HG02943 (cell line): ENCODE measurements around the gene RCAN3.
"Not testable (repeated sequence)": the region's sequence is repeated elsewhere in the genome, so short reads cannot be mapped to it uniquely, and the experiment has no call there.

Experiments
- ATAC-seq: cut with Tn5 transposase; IDR thresholded peaks from one replicate; pipeline ENCODE4 v1.9.1; 2021; ENCODE audit warnings: mild to moderate bottlenecking, low read depth, moderate library complexity; ENCODE audit not compliant: unreplicated experiment

The RCAN3 gene

DNA sequence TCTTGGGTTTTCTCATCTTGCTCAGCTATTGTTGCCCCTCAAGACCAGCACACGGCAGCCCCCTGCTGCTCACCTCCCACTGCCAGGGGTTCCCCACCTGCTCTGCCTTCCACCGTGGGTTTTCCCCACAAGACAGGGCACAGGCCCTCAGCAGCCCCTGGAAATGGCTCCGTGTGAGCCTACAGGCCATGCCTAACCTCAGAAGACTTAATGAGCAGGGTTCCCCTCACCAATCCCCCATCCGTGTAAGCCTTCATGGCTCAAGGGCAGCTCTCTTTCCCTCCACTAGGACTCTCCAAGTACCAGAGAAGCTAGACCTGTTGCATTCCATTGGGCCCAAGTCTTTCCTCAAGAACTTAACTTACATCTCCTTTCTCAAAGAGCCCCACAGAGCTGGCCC is 18.4 kb upstream of the RCAN3 start:
- no peak for ATAC-seq

DNA sequence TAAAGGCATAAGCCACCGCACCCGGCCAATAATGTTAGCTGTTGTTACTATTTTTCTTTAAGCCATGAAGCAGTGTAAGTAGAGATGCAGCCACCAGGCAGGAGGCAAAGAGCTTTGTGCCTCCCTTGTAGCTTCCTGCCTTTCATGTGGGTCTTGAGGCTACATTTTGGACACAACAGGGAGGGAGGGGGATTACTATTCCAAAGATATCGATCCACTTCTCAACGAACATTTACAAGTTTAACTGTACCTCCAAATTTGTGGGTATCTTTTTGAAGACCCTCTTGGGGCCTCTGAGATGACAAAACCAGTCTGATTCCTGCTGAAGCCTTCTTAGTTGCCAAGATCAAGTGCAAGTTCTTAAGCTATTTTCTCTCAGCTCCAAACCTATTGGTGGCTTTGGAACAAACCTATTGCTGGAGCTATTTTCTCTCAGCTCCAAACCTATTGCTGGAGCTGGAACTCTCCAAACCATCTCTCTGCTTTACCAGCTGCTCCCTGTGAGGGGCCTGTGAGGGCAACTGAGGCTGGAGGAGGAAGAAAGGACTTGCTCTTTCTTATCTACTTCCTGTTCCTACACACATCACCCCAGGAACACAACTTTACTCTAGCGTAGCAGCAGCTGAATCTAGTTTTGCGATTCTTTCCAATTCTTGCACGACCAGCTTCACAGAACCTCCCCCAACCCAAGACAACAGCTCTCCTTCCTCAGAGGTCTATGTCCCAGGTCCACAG is 16.1 kb upstream of the RCAN3 start:
- ATAC-seq: no peak

DNA sequence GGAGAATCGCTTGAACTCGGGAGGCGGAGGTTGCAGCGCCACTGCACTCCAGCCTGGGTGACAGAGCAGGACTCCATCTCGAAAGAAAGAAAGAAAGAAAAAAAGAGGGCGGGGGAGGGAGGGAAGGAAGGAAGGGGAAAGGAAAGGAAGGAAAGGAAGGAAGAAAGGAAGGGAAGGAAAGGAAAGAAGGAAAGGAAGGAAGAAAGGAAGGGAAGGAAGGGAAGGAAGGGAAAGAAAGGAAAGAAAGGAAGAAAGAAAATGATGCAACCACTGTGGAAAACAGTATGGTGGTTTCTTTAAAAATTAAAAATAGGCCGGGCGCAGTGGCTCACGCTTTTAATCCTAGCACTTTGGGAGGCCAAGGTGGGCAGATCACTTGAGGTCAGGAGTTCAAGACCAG is 15.2 kb upstream of the RCAN3 start:
- ATAC-seq: no peak

DNA sequence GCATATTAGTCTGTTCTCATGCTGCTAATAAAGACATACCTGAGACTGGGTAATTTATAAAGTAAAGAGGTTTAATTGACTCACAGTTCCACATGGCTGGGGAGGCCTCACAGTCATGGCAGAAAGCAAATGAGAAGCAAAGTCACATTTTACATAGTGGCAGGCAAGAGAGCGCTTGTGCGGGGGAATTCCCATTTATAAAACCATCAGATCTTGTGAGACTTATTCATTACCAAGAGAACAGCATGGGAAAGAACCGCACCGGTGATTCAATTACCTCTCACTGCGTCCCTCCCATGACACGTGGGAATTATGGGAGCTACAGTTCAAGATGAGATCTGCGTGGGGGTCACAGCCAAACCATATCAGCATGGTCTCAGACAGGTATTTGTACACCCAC is 14.5 kb upstream of the RCAN3 start:
- ATAC-seq: not testable (repeated sequence)

DNA sequence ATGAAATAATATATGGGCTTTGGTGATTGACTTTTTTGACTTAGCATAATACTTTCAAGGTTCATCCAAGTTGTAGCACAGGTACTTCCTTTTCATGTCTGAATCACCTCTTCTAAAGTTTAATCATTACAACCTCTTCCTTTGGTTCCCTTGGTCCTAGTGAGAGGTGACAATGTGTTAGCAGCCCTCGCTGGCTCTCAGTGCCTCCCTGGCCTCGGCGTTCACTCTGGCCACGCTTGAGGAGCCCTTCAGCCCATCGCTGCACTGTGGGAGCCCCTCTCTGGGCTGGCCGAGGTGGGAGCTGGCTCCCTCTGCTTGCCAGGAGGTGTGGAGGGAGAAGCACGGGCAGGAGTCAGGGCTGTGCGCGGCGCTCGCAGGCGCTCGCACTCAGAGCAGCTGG is 13.0 kb upstream of the RCAN3 start:
- ATAC-seq: no peak

DNA sequence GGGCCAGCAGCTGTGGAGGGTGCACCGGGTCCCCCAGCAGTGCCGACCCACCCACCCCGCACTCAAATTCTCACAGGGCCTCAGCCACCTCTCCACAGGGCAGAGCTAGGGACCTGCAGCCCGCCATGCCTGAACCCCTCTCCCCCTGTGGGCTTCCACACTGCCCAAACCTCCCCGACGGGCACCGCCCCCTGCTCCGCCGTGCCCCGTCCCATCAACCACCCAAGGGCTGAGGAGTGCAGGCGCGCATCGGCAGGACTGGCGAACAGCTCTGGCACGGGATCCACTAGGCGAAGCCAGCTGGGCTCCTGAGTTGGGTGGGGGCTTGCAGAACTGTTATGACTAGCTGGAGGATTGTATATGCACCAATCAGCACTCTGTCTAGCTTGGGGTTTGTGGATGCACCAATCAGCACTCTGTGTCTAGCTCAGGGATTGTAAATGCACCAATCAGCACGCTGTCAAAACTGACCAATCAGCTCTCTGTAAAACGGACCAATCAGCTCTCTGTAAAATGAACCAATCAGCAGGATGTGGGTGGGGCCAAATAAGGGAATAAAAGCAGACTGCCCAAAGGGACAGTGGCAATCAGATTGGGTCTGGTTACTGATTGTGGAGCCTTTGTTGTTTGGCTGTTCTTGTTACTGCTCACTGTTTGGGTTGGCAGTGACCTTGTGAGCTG is 12.4 kb upstream of the RCAN3 start:
- ATAC-seq: no peak

DNA sequence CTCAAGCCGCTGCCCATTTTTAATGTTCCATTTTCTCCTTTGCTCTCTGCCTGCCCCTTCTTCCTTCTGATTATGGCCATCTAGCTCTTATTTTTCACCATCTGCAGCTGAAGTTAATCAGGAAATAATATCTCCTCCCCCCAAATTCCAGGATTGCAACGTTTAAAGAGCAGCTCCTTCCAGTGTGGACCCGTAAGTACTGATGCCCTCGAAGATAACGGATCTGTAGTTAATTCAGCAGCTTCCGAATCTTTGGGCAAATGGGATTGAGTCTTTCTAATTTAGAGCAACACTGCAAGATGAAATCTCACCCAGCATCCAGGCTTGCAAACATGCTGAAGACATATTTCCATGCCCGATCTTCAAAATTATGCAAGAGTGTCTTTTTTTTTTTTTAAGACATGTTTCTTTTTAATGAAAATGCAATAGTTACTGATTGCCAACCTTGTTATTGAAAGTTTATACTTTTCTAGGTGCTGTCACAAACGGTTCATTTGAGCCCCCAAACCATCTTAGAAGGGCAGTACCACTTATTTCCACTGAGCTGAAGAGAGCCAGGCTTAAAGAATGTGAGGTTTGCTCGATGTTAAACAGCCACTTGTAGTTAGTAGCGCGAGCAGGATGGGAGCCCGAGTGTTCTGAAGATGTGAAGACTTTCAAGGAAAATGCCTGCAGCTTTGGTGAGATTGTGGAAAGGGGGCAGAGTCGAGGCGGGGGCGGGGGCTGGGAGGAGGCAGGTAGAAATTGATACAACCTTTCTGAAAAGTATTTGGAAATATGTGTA is 10.9 kb upstream of the RCAN3 start:
- ATAC-seq: no peak

DNA sequence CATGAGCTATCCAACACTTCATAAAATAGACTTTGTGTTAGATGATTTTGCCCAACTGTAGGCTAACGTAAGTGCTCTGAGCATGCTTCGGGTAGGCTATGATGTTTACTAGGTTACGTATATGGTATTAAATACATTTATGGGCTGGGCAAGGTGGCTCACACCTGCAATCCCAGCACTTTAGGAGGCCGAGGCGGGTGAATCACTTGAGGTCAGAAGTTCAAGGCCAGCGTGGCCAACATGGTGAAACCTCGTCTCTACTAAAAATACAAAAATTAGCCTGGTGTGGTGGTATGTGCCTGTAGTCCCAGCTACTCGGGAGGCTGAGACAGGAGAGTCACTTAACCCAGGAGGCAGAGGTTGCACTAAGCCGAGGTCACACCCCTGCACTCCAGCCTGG is 9.7 kb upstream of the RCAN3 start:
- ATAC-seq: not testable (repeated sequence)

DNA sequence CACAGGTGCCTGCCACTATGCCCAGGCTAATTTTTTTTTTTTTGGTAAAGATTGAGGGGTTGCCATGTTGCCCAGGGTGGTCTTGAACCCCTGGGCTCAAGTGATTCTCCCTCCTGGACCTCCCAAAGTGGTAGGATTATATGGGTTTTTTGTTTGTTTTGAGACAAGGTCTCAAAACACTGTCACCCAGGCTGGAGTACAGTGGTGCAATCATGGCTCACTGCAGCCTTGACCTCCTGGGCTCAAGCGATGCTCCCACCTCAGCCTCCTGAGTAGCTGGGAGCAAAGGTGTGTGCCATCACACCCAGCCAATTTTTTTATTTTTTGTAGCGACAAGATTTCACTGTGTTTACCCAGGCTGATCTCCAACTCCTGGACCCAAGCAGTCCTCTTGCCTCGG is 8.9 kb upstream of the RCAN3 start:
- no peak for ATAC-seq

DNA sequence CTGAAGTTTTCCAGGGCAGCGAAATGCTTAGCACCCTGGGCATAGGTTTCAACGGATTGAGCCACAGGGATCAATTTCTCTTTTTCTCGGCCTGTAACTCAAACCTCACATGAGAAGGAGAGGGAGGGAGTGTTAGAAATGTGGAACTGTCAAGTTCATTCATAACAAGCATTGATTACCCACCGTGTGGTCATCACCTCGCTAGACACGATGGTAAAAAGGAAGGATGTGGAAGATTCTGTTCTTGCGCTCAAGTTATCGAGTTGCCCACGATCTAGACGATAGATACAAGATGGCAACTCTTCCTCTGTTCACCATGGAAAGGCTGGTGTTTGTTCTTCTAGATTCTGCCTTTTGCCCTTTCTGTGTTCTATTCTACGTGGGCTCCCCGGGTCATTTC is 4.0 kb upstream of the RCAN3 start:
- ATAC-seq: no peak

DNA sequence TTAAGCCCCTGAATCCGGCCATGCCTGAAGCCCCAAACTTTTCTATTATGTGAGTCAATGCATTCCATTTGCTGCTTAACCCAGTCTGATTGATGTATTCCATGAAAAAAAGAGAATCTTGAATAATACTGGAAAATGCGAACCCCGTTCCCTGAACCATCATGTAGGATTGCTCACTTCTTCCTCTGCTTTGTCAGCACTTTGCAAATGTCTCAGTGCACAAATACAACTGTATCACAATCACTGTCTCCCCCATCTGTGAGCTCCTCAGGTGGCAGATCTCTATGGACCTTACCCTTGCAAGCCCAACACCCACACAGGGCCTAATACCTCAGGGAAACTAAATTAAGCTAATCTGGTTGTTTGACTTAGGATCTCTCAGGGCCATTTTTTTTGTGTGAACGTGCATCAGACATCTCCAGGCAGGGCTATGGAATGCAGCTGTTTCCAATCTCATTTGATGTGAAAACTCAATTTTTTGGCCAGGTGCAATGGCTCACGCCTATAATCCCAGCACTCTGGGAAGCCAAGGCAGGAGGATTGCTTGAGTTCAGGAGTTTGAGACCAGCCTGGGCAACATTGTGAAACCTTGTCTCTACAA is 2.1 kb upstream of the RCAN3 start:
- ATAC-seq: no peak

DNA sequence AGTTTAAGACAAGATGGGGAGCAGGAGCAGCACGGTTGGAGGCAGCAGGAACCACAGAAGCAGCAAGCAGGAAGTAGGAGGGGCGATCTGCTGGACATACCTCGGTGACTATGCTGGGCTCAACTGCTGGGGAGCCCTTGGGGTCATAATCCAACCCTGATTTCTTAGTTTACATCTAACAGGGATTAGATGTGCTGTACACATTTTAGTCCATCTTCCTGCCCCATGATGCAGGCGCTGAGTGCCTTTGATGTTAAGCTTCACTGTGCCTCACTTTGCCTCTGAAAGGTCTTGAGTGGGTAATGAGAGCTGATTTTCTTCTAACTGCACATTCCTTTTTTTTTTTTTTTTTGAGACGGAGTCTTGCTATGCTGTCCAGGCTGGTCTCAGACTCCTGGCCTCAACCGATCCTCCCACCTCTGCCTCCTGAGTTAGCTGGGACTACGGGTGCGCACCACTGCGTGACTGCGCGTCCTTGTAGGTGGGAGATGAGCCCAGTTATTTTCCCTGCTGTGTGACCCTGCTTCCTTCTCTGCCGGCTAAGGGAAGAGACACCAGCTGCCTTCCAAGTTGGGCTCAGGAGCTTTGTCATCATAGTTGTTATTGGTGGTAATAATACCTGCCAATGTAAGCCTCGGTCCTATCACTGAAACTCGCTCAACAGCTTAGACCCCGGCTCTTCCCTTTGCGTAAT is 1.1 kb upstream of the RCAN3 start:
- ATAC-seq: no peak

DNA sequence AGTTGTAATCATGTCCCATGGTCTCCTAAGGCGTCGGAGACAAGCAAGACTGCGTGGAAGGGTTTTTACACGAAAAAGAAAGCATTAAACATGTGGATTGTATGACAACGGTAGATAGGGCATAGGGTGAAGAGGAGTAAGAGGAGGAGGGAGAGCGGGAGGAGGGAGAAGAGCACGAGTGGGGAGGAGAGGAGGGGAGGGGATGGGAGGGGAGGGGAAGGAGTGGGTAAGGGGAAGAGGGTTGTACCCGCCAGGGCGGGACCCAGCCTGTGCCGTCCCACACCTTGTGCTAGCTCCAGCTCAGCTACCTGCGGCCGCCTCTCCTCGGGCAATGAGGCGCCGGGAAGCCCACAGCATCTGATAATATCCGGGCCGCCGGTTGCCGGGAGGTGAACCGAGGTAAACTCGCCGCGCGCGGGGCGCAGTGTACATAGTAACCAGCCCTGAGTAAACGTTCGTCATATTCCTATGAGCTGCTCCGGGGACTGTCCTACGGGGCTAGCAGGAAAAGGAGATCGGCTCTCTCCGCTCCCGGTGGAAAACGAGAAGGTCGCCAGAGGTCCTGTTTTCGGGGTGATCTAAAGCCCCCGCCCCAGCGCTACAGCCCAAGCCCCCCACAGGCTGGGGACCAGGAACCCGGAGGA is 449 bp upstream of the RCAN3 start:
- no peak for ATAC-seq

DNA sequence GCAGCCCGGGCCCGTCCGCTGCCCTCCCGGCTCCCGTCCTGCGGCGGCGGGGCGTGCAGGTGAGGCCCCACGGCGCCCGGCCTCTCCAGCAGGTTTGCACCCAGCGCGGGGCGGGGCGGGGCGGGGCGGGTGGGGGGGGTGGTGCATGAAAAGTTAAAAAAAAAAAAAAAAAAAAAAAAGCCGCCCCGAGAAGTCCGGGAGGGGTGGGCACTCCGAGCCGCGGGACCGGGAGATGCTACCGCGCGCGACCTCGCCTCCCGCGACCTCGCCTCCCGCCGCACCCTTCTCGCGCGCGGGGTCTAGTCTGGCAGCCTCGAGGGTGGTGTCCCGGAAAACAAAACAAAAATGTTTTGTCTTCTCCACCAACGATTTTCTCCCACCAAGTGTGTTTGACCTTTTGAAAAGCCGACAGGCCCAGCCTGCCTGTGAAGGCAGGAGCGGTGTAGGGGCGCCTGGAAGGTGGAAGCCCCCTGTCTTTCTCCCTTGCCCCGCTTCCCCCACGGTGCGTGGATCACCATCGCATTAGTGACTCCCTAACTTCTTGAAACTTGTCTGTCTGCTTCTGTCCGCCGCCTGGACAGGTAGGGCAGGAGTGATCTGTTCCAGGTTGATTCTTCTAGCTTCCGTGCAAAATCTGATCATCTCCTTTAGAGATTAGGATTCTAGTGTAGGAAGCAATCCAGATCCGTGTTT is 569 bp downstream of the RCAN3 start:
- no peak for ATAC-seq

DNA sequence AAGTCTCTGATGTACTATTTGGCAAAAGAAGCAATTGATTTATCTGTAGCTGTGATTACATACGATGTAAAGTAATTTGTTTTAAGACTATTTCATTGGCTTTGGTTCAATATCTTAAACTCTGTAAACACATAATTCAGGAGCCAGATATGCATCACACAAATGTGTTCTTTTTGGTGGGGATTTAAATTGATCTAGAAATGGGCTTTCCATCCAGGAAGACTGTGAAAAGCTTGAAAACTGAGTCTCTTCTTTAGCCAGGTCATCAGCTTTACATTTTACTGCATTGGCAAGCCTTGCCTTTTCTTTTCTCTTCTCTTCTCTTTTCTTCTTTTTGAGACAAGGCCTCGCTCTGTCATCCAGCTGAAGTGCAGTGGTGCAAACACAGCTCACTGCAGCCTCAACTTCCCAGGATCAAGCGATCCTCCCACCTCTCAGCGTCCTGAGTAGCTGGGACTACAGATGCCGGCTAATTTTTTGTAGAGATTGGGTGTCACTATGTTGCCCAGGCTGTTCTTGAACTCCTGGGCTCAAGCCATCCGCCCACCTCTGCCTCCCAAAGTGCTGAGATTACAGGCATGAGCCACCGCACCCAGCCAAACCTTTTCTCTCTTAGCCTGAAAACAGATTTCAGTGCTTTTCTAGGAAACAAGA is 1.4 kb downstream of the RCAN3 start:
- no peak for ATAC-seq

DNA sequence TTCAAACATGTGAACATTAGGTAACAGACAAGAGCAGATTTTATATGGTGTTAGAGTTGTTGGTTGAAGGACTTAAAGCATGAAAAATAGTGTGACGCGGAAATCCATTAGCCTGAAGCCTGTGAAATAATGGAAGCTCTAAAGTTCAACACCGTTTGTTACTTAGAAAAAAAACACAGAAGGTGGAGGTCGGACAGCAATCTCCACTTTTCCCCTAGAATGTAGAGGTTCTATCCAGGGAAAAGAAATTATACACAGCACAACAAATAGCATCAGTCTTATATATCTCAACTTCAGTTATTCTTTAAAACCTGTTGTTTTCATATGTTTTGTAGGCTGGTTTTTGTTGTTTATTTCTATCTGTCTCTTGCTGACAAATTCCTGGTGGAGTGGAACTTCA is 1.9 kb downstream of the RCAN3 start:
- ATAC-seq: no peak

DNA sequence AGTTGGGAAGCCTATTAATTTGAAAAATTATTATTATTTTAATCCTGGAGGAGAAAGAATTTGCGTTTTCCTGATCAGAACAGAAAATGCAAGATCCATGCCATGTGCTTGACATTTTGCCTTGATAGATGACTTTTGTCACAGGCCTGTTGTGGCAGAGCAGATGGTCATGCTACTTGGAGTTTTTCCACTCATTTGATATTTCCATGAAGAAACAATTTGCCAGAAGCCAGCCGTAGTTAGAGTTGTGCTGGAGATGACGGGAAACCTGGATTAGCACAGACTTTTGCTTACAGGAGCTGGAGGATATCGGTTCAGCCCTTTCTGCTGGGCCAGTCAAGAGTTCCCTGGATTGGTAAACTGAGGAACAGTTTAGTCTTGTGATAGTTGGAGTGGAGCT is 3.2 kb downstream of the RCAN3 start:
- ATAC-seq: no peak

DNA sequence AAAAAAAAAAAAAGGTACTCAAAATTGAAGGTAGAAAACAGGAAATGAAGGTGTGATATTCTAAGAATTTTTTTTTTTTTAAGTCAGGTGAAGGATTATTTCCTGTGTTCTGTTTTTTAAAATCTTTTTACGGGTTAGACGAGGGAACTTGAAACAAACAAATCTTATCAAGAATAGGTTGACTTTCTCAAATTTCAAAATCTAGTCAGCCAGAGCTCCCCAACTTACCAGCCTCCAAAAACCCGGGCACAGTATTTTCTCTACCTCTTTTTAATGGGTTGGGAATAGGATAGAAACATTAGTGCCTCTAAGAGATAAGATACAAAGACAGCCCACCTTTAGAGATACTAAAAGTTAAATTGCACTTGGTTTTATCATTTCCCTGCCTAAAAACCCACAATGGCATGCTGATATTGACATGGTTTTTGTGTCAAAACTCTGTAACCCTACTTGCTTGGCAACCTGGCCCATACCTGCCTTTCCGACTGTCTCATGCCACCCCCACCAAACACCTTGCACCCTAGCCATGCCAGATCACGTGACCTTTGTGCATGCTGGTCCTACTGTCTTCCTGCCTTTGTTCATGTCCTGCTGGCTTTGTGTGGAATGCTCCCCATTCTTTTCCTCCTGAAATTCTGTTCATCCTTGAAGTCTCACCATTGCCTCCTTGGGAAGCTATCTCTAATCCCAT is 4.2 kb downstream of the RCAN3 start:
- no peak for ATAC-seq
